SKM-1 treated with dmso at 0.1 percent for 144 hours (cell line): ENCODE data around the gene KRTAP12-2.
"Not testable (repeated sequence)": the region's sequence is repeated elsewhere in the genome, so short reads cannot be mapped to it uniquely, and the experiment has no call there.

Experiments
- DNase-seq: peaks from one replicate; lab custom pipeline; 2025; ENCODE audit not compliant: unreplicated experiment; lab: John Stamatoyannopoulos, UW

The KRTAP12-2 gene

DNA sequence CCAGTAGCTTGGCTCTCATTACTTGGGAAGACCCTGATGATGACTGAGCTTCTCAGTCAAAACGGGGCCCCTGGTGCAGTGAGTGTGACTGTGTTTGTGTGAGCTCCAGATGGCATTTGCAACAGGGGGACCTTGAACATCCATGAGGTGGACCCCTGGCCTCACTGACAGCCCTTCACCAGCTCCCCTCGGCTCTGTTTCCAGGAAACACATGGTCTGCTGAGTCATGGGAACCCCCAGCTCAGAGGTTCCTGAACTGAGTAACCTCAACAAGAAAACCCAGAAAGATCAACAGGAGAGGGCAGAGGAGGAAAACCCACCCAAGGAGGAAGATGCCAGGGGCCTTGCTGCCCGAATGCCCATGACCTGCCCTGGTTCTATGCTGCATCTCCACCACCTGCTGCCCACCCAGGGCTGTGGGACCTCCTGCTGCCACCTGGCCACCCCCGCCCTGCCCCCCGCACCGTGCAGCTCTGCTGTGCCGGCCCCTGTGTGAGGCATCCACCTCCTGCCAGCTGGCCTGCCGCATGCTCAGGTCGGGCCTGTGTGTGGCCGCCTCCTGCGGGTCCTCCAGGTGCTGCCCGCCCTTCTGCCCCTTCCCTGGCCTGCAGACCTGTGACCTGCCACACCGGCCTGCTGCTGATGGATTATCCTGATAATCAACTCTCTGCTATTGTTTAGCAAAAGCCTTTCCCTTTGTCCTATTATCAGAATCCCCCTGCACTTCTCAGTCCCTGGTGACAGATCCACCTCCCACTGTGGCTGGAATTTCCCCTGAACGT, 19.5 kb upstream of the KRTAP12-2 start:
- no peak for DNase-seq

DNA sequence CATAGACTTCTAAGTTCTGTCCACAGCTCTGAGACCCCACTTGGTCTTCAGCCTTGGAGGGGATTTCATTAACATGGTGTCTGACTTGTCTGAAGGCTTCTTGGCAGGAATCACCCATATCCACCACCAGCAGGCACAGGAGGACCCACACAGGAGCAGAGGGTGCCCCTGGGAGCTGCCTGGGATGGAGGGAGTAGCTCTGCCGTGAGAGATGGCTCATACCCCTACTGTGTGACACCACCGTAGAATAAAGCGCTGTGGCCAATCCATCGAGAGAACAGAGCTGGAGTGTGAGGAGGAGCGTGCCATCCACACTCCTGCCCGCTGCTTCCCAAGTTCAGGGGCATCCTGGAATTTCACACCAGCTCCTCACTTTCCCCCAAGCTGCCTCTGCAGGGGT, 18.3 kb upstream of the KRTAP12-2 start:
- DNase-seq: not testable (repeated sequence)

DNA sequence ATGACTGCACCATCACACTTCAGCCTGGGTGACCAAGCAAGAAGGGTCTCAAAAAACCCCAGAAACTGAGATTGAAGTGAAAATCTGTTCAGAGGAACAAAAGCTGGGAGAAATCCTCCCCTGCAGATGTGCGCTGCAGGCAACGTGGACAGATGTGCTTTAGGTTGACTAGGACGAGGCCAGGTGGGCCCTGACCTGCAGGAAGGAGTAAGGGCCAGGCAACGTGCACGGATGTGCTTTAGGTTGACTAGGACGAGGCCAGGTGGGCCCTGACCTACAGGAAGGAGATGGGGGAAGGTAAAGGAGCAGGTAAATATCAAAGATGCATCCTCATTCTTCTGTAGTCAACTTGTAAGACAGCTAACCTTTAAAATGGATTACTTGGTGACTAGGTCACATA, 17.8 kb upstream of the KRTAP12-2 start:
- DNase-seq: no peak

DNA sequence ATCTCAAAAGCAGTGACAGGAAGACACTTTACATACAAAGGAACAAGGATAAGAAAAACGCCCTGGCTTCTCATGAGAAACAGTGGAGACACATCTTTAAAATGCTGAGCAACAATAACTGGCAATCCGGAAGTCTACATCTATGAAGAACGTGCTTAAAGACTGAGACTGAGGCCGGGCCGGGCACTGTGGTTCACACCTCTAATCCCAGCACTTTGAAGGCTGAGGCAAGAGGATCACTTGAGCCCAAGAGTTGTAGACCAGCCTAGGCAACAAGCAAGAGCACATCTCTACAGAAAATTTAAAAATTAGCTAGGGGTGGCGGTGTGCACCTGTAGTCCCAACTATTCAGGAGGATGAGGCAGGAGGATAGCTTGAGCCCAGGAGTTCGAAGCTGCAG, 17.4 kb upstream of the KRTAP12-2 start:
- DNase-seq: no peak

DNA sequence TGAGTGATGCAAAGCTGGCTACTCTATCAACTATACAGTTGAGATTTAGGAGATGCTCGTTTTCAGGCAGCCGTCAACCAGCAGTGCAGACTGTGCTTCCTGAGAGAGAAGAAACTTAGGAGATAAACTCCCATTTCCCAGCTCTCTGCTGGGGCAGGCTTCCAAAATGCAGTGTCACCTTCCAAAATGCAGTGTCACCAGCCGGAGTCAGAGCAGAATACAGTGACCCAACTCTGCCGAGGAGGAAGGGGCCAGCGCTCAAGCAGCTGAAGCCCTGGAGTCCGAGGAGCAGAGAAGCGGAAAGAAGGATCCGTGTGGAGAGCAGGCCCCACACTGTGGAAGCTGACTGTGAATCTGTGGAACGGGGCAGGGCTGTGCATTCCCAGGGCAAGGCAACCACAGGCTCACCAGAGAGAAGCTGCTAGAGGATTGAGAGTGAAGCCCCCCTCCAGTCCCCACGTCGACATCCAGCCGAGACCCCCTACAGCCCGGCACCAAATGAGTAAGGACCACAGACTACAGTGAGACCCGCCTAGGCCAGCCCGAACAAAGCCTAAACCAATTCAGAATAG, 15.9 kb upstream of the KRTAP12-2 start:
- DNase-seq: no peak

DNA sequence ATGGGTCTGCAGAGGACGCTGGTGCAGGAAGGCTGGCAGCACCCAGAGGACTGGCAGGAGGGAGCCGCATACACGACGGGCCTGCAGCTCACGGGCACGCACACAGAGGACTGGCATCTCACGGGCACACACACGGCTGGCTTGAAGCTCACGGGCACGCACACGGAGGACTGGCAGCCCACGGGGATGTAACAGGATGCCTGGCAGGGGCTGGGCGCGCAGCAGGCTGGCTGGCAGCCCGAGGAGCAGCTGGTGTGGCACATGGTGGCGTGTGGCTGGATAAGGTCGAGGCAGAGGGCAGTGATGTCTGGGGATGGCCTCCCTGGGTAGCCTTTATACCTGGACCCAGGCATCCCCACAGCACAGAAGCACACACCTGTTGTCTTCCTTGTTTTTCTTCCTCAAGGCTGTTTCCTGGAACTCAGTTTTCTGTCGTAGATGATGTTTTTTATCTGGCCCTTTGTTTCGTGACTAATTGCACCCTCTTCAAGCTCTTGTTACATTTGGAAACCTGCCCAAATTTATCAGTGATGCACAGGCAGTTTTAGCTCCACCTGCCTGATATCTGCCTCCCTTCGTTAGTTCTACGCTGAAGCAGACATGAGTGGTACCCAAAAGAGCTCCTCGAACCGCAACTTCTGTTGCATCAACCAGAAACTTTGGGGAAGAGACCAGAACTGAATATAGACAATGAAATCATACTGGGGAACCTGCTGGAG, 15.3 kb upstream of the KRTAP12-2 start, which contains the start of gene KRTAP12-1:
Gene KRTAP12-1 (minus strand): TSS at position 303 of the 719 bp plus-strand sequence. CDS start 40 bp downstream, at position 263.
- no peak for DNase-seq

DNA sequence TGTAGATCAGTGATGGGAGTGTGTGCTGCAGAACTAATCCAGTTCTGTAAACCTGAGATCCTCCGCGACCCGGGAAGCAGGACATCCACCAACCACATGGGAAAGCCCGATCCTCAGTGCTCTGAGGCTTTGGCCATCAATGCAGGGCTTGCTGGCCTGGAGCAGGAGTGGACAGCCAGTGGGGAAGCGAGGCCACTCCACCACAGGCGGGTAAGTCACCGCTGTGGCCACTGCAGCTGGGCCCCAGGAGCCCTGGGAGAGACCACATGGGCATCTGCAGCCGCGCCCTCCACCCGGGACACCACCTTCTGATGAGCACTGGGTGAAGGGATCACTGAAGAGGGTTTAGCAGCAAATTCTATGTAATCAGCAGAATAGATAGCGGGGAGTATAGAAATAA, 14.4 kb upstream of the KRTAP12-2 start:
- no peak for DNase-seq

DNA sequence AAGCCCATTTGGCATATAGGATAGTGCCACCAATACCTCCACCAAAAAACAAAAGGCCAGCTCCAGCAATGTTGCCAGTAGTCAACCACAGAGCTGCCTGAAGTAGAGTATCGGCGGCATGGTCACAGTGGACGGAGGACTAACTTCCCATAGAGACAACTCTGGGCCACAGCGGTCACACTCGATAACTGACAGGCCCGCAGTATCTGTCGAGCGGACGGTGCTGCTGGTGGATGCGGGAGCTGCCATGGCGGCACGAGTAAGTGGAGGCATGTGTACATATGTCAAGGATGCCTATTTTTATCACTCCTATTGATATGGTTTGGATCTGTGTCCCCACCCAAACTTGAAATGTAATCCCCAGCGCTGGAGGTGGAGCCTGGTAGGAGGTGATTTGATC, 11.2 kb upstream of the KRTAP12-2 start:
- DNase-seq: no peak

DNA sequence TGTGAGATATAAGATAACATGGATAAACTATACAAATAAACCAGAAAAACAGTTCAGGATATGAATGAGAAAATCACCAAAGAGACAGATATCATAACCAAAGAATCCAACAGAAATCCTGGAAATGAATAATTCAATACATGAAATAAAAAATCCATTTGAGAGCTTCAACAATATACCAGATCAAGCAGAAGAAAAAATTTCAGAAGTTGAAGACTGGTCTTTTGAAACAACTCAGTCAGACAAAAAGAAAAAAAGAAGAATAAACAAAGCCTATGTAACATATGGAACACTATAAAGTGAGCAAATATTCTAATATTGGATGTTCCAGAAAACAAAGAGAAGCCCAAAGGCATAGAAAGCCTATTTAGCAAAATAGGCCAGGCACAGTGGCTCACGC, 5.2 kb upstream of the KRTAP12-2 start:
- no peak for DNase-seq

DNA sequence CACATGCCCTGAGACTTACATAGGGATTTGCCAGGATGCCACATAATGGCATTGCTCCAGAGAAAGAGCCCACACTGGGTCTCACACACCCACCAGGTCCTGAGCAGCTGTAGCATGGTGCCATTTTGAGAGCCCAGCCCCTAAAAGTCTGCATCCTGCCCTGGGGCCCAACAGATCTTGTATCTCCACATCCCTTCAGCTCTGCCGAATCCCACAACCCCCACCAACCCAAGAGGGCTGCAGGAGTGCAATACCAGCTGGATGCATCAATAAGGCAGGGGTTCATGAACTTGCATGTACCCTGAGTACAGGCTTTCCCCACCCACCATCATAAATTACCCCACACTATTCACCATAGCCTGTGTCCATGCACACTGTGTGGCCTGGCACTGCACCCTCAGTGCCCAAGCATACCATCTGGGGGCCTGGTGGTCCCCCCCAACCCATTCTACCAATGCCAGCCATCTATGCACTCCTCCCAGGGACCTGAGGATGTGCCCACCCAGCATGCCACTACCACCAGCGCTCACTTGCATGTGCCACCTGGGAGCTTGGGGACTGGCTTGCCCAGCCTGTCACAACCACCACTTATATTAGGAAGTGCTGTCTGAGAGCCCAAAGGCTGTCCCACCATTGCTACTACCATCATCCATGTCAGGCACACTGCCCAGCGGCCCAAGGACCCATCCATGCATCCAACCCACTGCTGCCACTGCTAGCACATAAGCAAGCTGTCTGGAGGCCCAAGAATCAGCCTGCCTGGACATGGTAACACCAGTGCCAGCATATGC, 4.1 kb upstream of the KRTAP12-2 start:
- no peak for DNase-seq

DNA sequence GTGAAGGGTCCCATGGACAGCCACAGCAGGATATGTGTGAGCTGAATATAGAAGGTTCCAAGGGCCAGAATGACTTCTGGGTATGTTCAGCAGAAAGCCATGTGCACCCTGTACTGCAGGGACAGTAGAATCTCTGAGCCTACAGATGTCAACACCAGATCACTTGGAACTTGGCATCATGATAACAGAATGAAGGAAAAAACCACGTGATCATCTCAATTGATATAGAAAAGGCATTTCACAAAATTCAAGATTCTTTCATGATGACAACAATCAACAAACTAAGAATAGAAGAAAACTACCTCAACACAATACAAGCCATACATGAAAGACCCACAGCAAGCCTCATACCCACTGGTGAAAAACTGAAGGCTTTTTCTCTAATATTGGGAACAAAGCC, 885 bp upstream of the KRTAP12-2 start:
- no peak for DNase-seq

DNA sequence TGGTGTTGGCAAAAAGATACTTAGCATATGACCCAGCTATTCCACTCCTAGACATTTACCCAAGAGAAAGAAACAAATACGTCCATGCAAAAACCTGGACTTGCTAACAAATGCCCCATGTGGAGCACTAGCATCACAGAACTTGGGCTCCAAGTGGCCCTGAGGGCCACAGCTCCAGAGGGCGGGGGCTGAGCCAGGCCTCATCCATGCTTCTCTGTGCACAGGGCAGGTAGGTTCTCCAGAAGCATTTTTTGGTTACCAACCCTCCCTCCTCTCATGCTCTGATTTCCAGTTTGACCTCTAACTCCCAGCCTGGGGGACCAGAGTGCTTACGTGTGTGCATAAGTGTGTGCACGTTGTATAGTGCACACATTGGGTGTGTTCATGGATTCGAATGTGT, 2.0 kb downstream of the KRTAP12-2 start:
- no peak for DNase-seq

DNA sequence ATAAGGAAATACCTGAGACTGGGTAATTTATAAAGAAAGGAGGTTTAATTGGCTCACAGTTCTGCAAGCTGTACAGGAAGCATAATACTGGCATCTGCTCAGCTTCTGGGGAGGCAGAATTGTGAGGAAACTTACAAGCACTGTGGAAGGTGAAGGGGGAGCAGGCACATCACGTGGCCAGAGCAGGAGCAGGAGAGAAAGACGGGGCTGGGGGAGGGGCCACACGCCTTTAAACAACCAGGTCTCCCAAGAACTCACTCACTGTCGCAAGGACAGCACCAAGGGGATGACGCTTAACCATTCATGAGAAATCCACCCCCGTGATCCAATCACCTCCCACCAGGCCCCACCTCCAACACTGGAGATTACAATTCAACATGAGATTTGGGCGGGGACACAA, 5.2 kb downstream of the KRTAP12-2 start:
- DNase-seq: not testable (repeated sequence)

DNA sequence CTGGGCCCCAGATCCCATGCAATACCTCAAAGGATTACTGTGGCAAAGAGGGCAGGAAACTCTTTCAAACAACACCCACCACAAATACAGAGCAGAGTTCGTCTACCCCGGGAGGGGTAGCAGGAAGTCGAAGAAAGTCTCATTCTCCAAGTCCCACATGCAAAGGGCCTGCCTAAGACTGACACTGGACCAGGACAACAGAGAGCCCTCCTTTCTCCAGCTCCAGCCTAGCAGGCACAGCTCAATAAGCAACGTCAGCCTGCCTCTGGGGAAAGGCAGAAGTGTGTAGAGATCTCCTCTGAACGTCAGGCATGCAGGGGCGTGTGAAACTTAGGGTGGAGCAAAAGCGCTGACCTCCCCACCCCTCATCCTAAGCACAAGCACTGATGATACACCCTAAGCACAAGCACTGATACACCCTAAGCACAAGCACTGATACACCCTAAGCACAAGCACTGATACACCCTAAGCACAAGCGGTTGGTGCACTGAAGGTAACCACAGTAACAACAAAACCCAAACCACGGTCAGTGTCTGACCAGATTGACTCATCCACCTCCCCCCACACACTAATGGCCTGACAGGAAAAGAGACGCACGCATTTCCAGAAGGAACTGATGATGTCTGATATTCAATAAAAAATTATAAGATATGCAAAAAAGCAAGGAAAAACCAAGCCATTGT, 7.7 kb downstream of the KRTAP12-2 start:
- DNase-seq: no peak

DNA sequence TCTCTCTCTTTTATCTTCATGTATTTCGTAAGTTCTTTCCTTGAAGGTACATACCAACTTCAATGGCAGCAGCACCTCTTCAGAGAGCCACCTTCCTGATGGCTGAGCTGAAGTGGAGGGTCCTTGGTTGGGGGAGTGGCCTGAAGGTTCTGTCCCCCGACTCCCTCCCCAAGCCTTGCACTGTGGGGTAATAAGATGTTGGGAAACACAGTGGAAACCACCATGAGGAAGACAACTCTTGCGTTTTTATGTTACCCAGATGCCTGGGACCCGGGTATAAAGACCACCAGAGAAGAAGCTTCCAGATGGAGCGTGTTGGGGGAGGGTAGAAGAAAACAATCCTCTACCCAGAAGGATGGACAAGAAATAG, 8.2 kb downstream of the KRTAP12-2 start:
- DNase-seq: no peak

DNA sequence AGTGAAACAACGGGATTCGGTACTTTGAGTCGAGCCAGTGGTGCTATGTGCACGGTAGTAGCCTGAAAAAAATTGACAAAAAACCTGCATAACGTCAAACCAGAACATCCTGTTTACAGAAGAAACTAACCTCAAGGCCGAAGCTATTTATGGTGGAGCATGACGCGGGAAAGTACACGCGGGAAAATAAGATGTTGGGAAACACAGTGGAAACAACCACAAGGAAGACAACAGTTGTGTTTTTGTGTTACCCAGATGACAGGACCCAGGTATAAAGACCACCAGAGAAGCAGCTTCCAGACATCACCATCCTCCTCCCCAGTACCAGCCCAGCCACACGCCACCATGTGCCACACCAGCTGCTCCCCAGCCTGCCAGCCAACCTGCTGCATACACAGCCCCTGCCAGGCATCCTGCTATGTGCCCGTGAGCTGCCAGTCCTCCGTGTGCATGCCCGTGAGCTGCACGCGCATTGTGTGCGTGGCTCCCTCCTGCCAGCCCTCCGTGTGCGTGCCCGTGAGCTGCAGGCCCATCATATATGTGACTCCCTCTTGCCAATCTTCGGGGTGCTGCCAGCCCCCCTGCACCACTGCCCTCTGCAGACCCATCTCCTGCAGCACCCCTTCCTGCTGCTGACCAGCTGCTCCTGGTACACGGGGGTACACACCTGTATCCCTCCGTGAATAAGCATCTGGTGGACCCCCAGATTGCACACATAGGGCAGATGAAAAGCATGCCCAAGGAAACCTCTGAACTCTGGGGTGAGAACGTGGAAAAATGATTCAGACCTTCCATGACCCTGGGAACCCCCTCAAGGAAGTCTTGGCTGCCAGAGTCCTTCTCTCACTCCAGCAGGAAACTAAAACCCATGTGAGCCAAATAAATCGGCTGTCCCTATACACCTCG, 8.8 kb downstream of the KRTAP12-2 start, which contains the start of gene KRTAP12-3:
Gene KRTAP12-3 (plus strand): TSS at position 298 of the 906 bp plus-strand sequence. CDS start 48 bp downstream, at position 346.
- no peak for DNase-seq

DNA sequence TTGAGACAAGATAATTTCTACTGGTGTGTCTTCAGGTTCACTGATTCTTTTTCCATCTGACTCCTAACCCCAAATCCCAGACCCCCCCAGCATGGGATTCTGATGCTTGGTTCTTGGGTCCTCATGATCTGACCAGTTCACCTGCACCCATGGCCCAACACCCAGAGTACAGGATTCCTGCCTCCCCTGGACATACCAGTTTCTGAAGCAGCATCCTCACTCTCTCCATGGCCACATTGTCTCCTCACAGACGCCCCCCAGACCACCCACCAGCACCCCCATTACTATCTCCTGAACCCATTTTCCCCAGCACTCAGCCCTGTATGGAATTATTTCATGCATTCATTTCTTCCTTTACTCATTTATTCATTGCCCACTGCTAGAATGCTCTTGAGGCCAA, 9.9 kb downstream of the KRTAP12-2 start:
- DNase-seq: no peak

DNA sequence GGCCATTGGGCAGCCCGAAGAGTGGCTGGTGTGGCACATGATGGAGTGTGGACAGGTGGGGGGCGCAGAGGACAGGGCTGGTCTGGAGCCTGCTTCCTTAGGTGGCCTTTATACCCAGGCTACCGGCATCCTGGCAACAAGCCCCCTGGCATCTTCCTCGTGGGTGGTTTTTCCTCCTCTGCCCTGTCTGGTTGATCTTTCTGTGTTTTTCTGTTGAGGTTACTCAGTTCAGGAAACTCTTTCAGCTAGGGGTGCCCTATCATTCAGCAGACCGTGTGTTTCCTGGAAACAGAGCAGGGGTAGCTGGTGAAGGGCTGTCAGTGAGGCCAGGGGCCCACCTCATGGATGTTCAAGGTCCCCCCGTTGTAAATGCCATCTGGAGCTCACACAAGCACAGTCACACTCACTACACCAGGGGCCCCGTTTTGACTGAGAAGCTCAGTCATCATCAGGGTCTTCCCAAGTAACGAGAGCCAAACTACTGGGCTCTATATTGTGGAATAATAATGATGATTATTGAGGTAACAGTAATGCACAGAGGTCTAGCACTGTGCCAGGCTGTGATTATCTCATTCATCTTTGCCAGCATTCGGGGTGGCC, 12.1 kb downstream of the KRTAP12-2 start, which contains the start of gene KRTAP12-4:
Gene KRTAP12-4 (minus strand): TSS at position 84 of the 600 bp plus-strand sequence. CDS start 45 bp downstream, at position 39.
- no peak for DNase-seq
